Stimulated activated CD8-positive, alpha-beta memory T cell treated with anti-CD3 and anti-CD28 coated beads, Interleukin-12 subunit alpha, Interleukin-12 subunit beta, amount 100 ng/mL, for 4 hours (primary cell): ENCODE measurements around the gene RAX2.

Source experiments
- DNase-seq: peaks from one replicate; pipeline ENCODE4 v3.0.0-alpha.2; 2020; ENCODE audit warnings: low read depth

Gene RAX2

DNA sequence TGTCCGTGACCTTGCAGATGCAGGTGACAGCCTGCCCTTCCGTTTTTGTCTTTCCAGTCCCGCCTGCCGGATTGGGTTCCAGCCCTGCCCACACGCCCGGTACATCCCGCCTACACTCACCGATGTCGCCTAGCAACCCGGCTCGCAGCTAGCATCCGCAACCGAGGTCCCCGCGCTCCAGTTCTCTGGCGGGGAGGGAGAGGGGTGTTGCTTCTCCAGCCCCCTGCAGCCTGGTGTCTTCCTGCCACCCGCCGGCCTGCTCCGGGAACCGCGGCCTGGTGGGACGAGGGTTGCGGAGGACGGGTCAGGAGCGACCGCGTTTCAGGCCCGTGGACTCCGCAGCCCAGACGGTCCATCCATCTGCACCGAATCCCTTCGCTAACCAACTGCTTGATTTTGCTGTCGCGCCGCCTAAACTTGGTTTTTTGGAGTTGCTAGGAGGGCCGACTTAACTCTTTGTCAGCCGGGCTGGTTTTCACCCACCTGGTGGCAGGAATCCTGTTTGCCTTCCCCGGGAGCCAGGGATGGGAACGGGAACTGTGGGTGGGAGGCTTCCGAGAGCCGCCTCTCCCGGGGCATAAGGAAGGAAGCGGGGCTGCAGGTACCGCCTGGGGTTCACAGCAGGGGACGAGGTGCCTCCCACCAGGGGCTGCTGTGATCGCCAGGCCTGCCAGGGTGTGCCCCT is 29.5 kb upstream of the RAX2 start:
- peak; percentile 57 for DNase-seq

GRCh38 chr19:3800996-3801395 is 29.0 kb upstream of the RAX2 start:
- no peak for DNase-seq

GRCh38 chr19:3798137-3798536 is 26.1 kb upstream of the RAX2 start:
- no peak for DNase-seq

DNA sequence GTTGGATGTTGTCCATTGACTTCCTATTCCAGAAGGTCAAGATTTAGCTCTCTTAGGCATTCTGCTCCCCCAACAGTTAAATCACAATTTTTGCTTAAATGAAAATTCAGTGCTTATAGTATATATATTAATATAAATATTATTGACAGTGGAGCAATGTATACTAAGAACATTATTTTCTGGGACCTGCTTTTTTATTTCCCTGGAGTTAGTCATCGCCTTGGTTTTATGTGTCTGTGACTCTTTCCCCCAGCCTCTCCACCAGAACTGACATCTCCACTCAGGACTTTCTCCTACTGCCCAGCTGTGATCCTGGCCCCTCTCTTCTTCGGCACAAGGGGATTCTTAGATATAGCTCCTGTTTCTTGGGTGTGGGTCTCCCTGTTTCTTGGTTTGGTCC is 24.3 kb upstream of the RAX2 start:
- no peak for DNase-seq

GRCh38 chr19:3793799-3794198 is 21.8 kb upstream of the RAX2 start:
- no peak for DNase-seq

DNA sequence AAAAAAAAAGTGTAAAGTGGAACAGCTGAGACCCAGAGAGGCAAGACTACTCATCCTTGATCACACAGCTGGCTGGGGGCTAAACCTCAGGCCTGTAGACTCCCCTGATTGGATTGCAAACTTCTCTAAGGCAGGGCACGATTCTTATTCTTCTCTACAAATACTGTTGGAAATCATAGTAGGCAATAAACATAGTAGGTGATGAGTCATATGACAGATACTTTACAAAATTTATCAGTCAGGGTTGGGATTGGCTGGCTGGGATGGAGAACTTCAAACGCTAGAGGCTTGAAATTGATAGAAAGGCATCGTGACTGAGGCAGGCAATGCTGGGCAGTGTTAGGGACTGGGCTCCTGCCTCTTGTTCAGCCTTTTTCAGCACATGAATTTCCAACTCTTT is 20.1 kb upstream of the RAX2 start:
- DNase-seq, result no peak

DNA sequence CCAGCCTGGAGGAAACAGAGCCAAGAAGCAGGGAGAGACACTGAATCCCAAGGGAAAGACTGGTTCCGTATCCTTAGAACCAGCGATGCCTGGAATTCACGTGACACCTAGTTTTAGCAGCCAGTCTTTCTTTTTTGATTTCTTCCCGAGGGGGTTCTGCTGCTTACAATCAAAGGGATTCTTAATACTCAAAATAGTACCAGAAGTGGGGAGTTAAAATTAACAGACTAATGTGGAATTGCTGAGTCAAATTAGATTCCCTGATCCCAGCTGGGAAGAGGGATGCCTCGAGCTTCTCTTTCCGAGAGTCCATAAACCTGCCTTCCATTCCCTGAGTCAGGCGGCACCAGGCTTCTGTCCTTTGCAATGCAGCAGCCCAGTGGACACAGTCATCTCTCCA is 18.9 kb upstream of the RAX2 start:
- no peak for DNase-seq

- DNase-seq, result no peak
Observed at GRCh38 chr19:3790209-3790734, 18.2 kb upstream of the RAX2 start.

- DNase-seq, result no peak
Observed at GRCh38 chr19:3788996-3789778, 17.2 kb upstream of the RAX2 start.

GRCh38 chr19:3785938-3786824 is 14.2 kb upstream of the RAX2 start, which contains the start of gene MATK:
MATK (minus strand) TSS chr19:3786381; CDS start chr19:3785135, 1,246 bp downstream.
- DNase-seq, result peak; percentile 55

DNA sequence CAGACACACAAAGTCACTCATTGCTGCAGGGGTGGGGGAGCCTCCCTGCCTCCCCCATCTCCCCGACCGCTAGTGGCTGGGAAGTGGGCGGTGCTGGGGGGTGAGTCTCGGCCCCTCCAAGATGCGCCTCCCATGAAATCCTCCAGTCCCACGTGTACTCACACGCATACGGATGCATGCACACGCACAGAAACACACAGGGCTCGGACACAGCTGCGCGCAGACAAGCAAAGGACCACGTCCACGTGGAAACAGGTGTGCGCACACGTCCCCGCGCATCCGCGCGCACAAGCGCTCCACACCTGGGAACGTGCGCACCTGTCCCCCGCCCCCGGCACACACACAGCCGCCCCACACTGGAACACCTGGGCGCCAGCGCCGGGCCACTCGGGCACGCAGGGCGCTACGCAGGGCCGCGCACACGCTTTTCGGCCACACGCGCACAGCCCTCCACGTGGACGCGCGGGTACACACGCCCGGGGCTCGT is 13.5 kb upstream of the RAX2 start:
- peak; percentile 61 for DNase-seq

GRCh38 chr19:3784607-3785450 is 12.8 kb upstream of the RAX2 start:
- DNase-seq, result no peak

GRCh38 chr19:3783660-3784584 is 11.9 kb upstream of the RAX2 start:
- peak; percentile 24 for DNase-seq

- DNase-seq, result no peak
Observed at GRCh38 chr19:3782903-3783302, 10.9 kb upstream of the RAX2 start.

DNA sequence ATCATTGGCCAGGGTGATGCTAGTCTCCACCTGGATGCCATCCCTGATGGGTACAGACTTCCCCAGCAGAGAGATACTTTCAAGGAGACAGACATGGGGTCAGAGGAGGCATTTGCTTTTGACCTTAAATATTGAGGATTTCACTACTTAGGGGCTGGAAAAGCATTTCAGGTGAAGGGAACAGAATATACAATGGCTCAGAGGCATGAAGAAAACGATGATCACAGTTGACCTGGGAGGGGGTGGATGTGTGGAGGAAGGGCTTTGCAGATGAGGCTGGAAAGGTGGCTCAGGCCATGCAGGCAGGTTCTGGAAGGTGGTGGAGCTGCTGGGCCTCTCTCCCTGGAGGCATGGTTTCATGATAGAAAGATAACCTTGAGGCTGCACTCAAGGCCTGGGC is 10.3 kb upstream of the RAX2 start:
- DNase-seq, result no peak

- DNase-seq, result no peak
Observed at GRCh38 chr19:3781603-3782002, 9.6 kb upstream of the RAX2 start.

DNA sequence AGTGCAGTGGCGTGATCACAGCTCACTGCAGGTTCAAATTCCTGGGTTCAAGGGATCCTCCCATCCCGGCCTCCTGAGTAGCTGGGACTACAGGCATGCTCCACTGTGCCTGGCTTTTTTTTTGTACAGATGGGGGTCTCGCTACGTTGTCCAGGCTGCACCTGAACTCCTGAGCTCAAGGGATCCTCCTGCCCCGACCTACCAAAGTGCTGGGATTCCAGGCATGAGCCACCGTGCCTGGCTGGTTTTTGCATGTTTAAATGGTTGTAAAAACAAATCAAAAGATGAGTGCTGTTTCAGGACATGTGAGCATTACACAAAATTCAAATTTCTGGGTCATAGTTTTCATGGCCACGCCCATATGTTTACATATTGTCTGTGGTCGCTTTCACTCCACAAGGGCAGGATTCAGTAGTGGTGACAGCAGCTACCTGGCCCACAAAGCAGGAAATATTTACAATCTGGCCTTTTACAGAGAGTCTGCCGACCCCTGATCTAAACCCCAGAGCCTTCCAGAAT is 8.8 kb upstream of the RAX2 start:
- no peak for DNase-seq

DNA sequence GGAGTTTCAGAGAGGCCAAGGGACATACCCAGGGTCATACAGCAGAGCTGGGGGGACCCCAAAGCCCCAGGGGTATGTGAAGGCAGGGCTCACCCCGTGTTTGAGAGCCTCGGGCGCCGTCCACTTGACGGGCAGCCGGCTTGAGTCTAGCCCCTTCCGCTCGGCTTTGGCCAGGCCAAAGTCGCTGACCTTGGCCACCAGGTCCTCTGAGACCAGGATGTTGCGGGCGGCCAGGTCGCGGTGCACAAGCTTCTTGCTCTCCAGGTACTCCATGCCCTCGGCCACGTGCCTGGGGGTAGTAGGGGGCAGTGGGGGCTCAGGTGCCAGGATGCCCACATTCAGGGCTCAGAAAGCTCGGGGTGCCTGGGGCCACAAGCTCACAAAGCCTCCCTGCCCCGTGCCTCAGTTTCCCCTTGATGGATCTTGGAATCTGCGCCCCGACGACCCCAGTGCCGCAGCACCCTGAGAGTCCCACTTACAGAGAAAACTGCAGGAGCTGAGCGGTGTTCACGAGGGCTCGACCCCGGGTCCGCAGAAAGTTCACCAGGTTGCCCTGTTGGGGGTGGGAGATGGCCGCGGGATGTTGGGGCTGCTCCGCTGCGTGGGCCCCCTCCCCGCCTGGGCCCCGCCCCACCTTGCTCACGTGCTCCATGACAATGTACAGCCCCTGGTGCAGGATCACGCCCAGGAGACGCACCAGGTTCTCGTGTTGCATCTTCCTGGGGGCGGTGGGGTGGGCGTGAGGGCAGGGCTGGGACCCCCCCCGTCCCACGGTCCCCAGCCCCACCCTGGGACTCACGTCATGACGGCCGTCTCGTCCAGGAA is 7.1 kb upstream of the RAX2 start:
- no peak for DNase-seq
